NOMO-1 treated with DMSO at 0.1 percent for 48 hours (cell line): Measurements from ENCODE around the gene SH2D4B.

Experiments
- DNase-seq: peaks from one replicate; lab custom pipeline; 2025; ENCODE audit not compliant: unreplicated experiment; lab: John Stamatoyannopoulos, UW

SH2D4B gene

DNA sequence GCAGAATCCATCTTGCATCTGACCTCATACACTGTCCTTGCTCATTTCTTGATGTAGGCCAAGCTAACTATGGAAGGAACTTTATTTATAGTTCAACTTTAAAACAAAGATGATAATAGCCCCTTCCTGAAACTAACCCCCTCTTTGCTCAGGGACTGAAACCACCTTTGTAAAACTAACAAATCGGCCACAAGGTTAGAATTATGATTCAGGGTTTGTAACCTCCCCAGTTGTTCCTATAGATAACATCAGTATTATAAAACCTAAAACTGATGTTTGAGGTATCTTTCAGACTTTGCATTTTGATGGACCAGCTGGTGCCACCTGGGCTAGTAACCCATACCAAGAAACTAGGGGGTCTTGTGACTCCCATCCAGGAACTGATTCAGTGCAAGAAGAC lies 143.4 kb downstream of the SH2D4B start:
- DNase-seq, result no peak

GRCh38 chr10:80684259-80684658 lies 146.6 kb downstream of the SH2D4B start:
- DNase-seq, result peak; percentile 45

DNA sequence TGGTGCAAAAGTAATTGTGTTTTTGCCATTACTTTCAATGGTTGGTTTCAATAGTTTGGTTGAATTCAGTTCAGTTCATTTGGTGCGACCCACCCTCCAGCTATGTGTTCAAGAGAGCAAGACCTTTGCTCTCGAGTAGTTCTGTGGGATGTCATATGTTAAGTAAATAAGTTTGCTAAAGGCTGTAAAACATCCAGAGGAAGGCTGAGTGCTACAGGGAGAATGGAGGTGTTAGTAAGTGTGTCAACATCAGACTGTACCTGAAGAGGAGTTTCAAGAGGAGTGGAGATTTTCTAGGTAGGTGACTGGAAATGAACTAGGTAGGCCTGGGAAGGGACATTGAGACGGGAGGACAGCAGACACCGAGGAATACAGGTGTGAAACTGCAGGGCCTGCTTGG lies 147.7 kb downstream of the SH2D4B start:
- DNase-seq, result no peak

DNA sequence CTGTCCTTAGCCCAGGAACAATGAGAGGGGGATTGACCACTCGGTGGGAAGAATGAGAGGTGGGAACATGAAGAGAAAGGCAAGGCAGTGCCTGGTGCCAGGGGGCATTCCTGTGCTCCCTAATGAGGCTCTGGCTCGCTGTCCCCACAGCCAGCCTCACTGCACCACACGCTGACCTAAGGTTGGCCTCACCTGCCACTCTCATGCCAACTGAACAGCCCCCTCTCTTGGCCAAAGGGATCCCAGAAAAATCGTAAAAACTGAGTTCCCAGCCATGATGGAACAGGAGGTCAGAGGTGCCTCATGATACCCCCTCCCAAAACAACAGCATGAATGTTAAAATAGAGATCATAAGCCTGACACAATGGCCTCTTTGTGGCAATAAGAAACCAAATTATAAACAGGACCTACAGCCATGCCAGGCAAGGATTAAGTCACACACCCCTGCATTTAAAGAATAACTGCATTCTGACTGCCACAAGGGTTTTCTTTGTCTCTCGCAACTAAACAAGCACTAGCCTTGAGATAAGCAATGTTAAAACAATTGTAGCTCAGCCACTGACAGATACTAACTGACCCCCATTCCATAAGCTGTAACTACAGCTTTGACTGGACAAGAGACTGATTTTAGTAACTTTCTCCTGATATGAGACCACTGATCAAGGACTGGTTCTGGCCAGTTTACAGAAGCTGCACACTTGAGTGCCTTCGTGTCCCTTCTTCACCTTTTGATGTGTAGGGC lies 149.2 kb downstream of the SH2D4B start:
- no peak for DNase-seq

DNA sequence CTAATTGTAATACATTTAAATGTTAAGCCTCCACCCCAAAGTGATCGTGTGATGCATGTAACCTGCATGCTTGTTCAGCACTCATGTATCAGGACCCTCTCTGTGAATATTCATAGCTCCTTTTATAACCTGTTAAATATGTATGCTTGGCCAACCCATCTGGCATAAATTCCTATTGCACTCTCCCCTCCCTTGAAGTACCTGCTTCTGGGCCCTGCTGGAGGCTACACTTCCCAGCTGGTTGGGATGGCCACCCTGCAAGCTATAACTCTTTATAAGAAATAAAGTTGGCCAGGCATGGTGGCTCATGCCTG lies 149.7 kb downstream of the SH2D4B start:
- no peak for DNase-seq

GRCh38 chr10:80690434-80690833 lies 152.7 kb downstream of the SH2D4B start:
- no peak for DNase-seq

DNA sequence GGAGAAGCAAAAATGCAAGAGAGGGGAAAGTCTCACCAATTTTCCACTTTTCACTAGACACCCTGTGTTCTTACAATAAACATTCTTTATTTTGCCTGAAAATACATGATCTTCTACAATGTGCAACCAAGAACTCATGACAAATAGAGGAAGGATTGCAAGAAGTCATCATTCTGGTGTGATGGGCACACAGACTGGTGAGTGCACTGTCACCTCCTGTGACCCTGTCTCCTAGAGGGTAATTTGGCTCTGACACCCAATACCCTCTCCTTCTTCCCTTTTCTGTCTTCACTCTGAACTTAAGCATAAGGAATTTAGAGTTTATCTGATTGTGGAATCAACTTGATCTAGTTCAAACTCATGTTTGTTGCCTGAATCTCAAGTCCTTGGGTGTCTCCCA lies 153.7 kb downstream of the SH2D4B start:
- DNase-seq, result no peak

- no peak for DNase-seq
Observed at GRCh38 chr10:80693565-80693964, 155.9 kb downstream of the SH2D4B start.

- no peak for DNase-seq
Observed at GRCh38 chr10:80694930-80695329, 157.2 kb downstream of the SH2D4B start.
